Measurements from ENCODE around the gene XKR8.

The XKR8 gene

GRCh38 chr1:27979151-27979858 is 19.5 kb downstream of the XKR8 start:
- TF ChIP-seq CTCF (IDR thresholded peaks at IDR 0.05; ENCODE audit: control insufficient read depth, insufficient read depth, low read depth, low read length, missing control alignments) = peak; percentile 53
- no peak overlapping the region for H3K4me3 ChIP-seq (ENCODE audit: control insufficient read depth, low read depth, low read length)
- peak; percentile 67 for DNase-seq (ENCODE audit: low read depth)

GRCh38 chr1:27979859-27980201 is 20.1 kb downstream of the XKR8 start:
- TF ChIP-seq CTCF (IDR thresholded peaks at IDR 0.05; ENCODE audit: control insufficient read depth, insufficient read depth, low read depth, low read length, missing control alignments) = no peak
- H3K4me3 ChIP-seq (ENCODE audit: control insufficient read depth, low read depth, low read length) = no peak overlapping the region
- no peak for DNase-seq (ENCODE audit: low read depth)

- no peak for TF ChIP-seq CTCF (IDR thresholded peaks at IDR 0.05; ENCODE audit: control insufficient read depth, insufficient read depth, low read depth, low read length, missing control alignments)
- H3K4me3 ChIP-seq (ENCODE audit: control insufficient read depth, low read depth, low read length) = no peak overlapping the region
- no peak for DNase-seq (ENCODE audit: low read depth)
These were observed 20.6 kb downstream of the XKR8 start for GRCh38 chr1:27980216-27980845.

- no peak for TF ChIP-seq CTCF (IDR thresholded peaks at IDR 0.05; ENCODE audit: control insufficient read depth, insufficient read depth, low read depth, low read length, missing control alignments)
- no peak overlapping the region for H3K4me3 ChIP-seq (ENCODE audit: control insufficient read depth, low read depth, low read length)
- DNase-seq (ENCODE audit: low read depth) = no peak
These were observed 21.4 kb downstream of the XKR8 start for GRCh38 chr1:27981145-27981544.

- no peak for DNase-seq (ENCODE audit: low read depth)
- no peak for TF ChIP-seq CTCF (IDR thresholded peaks at IDR 0.05; ENCODE audit: control insufficient read depth, insufficient read depth, low read depth, low read length, missing control alignments)
- H3K4me3 ChIP-seq (ENCODE audit: control insufficient read depth, low read depth, low read length) = no peak overlapping the region
These were observed 31.3 kb downstream of the XKR8 start for GRCh38 chr1:27990920-27991537.

GRCh38 chr1:27992276-27992675 is 32.5 kb downstream of the XKR8 start:
- TF ChIP-seq CTCF (IDR thresholded peaks at IDR 0.05; ENCODE audit: control insufficient read depth, insufficient read depth, low read depth, low read length, missing control alignments) = no peak
- no peak for DNase-seq (ENCODE audit: low read depth)
- no peak overlapping the region for H3K4me3 ChIP-seq (ENCODE audit: control insufficient read depth, low read depth, low read length)

Data from AG09309 (cell line).